SK-N-SH (cell line): ENCODE results near the gene TMEM170B. TPM values are rescaled to one million over a fixed set of nuclear protein-coding genes. Genes with fewer than 3 reads are reported as not detected.
A peak's percentile ranks its signal among the peaks of the same experiment; 100 is the strongest.

Source experiments
- CTCF ChIA-PET: fragments of 300-600, 350-600 bp; formaldehyde crosslinking; extraction: SDS; loops from one replicate; lab custom pipeline; 2021; lab: Yijun Ruan, JAX
- POLR2A ChIA-PET: fragments of 350-600 bp; sonication (Branson Sonifier 250); formaldehyde crosslinking; extraction: SDS; loops from one replicate; lab custom pipeline; 2020; ENCODE audit warnings: antibody characterized with exemption, inconsistent platforms; lab: Yijun Ruan, JAX
- DNase-seq: peaks from one replicate; pipeline ENCODE4 v3.0.0; 2012
- H2AFZ ChIP-seq: fragments of 200-600 bp; sonication (generic); 2 replicates; pipeline ENCODE4 v1.8.1; 2016; ENCODE audit warnings: antibody characterized with exemption, mild to moderate bottlenecking, low read depth
- H3F3A ChIP-seq: fragments of 200-600 bp; sonication (generic); replicated peaks from 2 replicates; pipeline ENCODE3; 2016; ENCODE audit warnings: antibody characterized with exemption, mild to moderate bottlenecking; ENCODE audit not compliant: insufficient read depth
- H3K27ac ChIP-seq, 2 experiments: fragments of 200-500 bp in 1 of 2; fragments of 200-600 bp in 1 of 2; sonication (Bioruptor generic) in 1 of 2; sonication (generic), shearing (Covaris generic) in 1 of 2; 2 replicates each; pipeline versions ENCODE4 v1.5.1 to v1.6.1; 2014 to 2016; ENCODE audit warnings: low read depth in 2 of 2, inconsistent platforms in 1 of 2, low read length in 1 of 2, mild to moderate bottlenecking in 1 of 2, mixed read lengths in 1 of 2
- H3K27me3 ChIP-seq: fragments of 200-600 bp; sonication (generic), shearing (Covaris generic); 2 replicates; pipeline ENCODE4 v1.6.1; 2016; ENCODE audit warnings: mixed run types; ENCODE audit not compliant: insufficient read depth
- H3K36me3 ChIP-seq, 2 experiments: fragments of 200-500 bp in 1 of 2; fragments of 200-600 bp in 1 of 2; sonication (Bioruptor generic) in 1 of 2; sonication (generic) in 1 of 2; replicated peaks in 1 of 2; 2 replicates each; pipeline versions ENCODE3 to v1.5.1; 2014 to 2016; ENCODE audit warnings: low read length in 1 of 2, mild to moderate bottlenecking in 1 of 2; ENCODE audit not compliant: insufficient read depth in 2 of 2, control insufficient read depth in 1 of 2
- H3K4me1 ChIP-seq, 2 experiments: fragments of 200-500 bp in 1 of 2; fragments of 200-600 bp in 1 of 2; sonication (Bioruptor generic) in 1 of 2; sonication (generic), shearing (Covaris generic) in 1 of 2; 2 replicates each; pipeline versions ENCODE4 v1.5.1 to v1.6.1; 2014 to 2016; ENCODE audit warnings: low read depth in 1 of 2, low read length in 1 of 2, mixed run types in 1 of 2; ENCODE audit not compliant: insufficient read depth in 2 of 2, control insufficient read depth in 1 of 2
- H3K4me2 ChIP-seq: fragments of 200-600 bp; sonication (generic), shearing (Covaris generic); 2 replicates; pipeline ENCODE4 v1.6.1; 2017; ENCODE audit warnings: mixed run types
- H3K4me3 ChIP-seq, 2 experiments: fragments of 200-500 bp in 1 of 2; fragments of 200-600 bp in 1 of 2; sonication (Bioruptor generic) in 1 of 2; sonication (generic), shearing (Covaris generic) in 1 of 2; 2 replicates each; pipeline versions ENCODE4 v1.5.1 to v1.8.1; 2014 to 2016; ENCODE audit warnings: low read depth in 2 of 2, inconsistent platforms in 1 of 2, low read length in 1 of 2, mild to moderate bottlenecking in 1 of 2, mixed read lengths in 1 of 2, moderate library complexity in 1 of 2
- H3K79me2 ChIP-seq: fragments of 200-600 bp; sonication (generic); 2 replicates; pipeline ENCODE4 v1.8.1; 2017; ENCODE audit warnings: mild to moderate bottlenecking; ENCODE audit not compliant: insufficient read depth
- H3K9ac ChIP-seq: fragments of 200-600 bp; sonication (generic); 2 replicates; pipeline ENCODE4 v1.6.1; 2017; ENCODE audit warnings: mixed run types
- H3K9me2 ChIP-seq: fragments of 200-600 bp; sonication (generic); 2 replicates; pipeline ENCODE4 v1.6.1; 2017; ENCODE audit warnings: mixed run types
- H3K9me3 ChIP-seq: fragments of 200-600 bp; sonication (generic); 2 replicates; pipeline ENCODE4 v1.6.1; 2017; ENCODE audit warnings: mixed run types, mild to moderate bottlenecking, moderate library complexity
- H4K20me1 ChIP-seq: fragments of 200-600 bp; sonication (generic); 2 replicates; pipeline ENCODE4 v1.6.1; 2017; ENCODE audit warnings: mild to moderate bottlenecking, mixed run types; ENCODE audit not compliant: insufficient read depth
- CHD2 ChIP-seq: fragments of 150-350 bp; IDR thresholded peaks from 2 replicates; pipeline ENCODE4 v1.6.1; 2018; ENCODE audit warnings: low read length; ENCODE audit not compliant: partially characterized antibody
- EZH2phosphoT487 ChIP-seq: fragments of 200-600 bp; sonication (generic); IDR thresholded peaks from 2 replicates; pipeline ENCODE4 v1.6.1; 2017; ENCODE audit warnings: low read depth, mixed run types, mild to moderate bottlenecking, antibody characterized with exemption, moderate library complexity, borderline replicate concordance
- JUND ChIP-seq: IDR thresholded peaks from 2 replicates; pipeline ENCODE4 v1.4.0; 2012
- MEF2A ChIP-seq: IDR thresholded peaks from 2 replicates; pipeline ENCODE4 v1.4.0; 2012; ENCODE audit warnings: low read depth, borderline replicate concordance
- MXI1 ChIP-seq: IDR thresholded peaks from 2 replicates; pipeline ENCODE4 v1.6.1; 2012; ENCODE audit warnings: mild to moderate bottlenecking, low read depth, low read length, improper control_type of control experiment
- RCOR1 ChIP-seq: fragments of 150-350 bp; IDR thresholded peaks from 2 replicates; pipeline ENCODE4 v1.6.1; 2017; ENCODE audit warnings: antibody characterized with exemption, low read length
- RXRA ChIP-seq: IDR thresholded peaks from 2 replicates; pipeline ENCODE4 v1.4.0; 2012; ENCODE audit warnings: low read depth, mild to moderate bottlenecking, borderline replicate concordance
- SMC3 ChIP-seq: IDR thresholded peaks from 2 replicates; pipeline ENCODE4 v1.6.1; 2012; ENCODE audit warnings: low read depth, low read length, improper control_type of control experiment
- TAF1 ChIP-seq: IDR thresholded peaks from 2 replicates; pipeline ENCODE4 v1.6.1; 2012; ENCODE audit warnings: low read depth, mild to moderate bottlenecking, low read length, moderate library complexity, borderline replicate concordance
- TCF12 ChIP-seq: IDR thresholded peaks from 2 replicates; pipeline ENCODE4 v1.4.0; 2012
- WGBS: methylation state at CpG from one replicate; pipeline ENCODE4 v1.1.6; 2017; ENCODE audit warnings: low lambda C conversion rate; 5-methylcytosine and 5-hydroxymethylcytosine counted together
- polyA plus RNA-seq, 3 experiments: library from polyadenylated mRNA; depleted of rRNA; stranded (reverse); fragments of >200 nt; gene quantifications; 2 replicates each; pipeline ENCODE4 v1.2.3, GENCODE V29; 2012
- TF ChIP-seq, protein P1 (sequence below): IDR thresholded peaks from 2 replicates; pipeline ENCODE4 v1.4.0; 2012; ENCODE audit warnings: low read depth, borderline replicate concordance
- TF ChIP-seq, protein P2 (sequence below): IDR thresholded peaks from 2 replicates; pipeline ENCODE4 v1.4.0; 2012; ENCODE audit warnings: low read depth
- TF ChIP-seq, protein P3 (sequence below): IDR thresholded peaks from 2 replicates; pipeline ENCODE4; 2012

TMEM170B gene
- polyA plus RNA-seq, 1 of the 3 experiments (the other 2 are of a cell fraction) = 0.44 TPM

DNA sequence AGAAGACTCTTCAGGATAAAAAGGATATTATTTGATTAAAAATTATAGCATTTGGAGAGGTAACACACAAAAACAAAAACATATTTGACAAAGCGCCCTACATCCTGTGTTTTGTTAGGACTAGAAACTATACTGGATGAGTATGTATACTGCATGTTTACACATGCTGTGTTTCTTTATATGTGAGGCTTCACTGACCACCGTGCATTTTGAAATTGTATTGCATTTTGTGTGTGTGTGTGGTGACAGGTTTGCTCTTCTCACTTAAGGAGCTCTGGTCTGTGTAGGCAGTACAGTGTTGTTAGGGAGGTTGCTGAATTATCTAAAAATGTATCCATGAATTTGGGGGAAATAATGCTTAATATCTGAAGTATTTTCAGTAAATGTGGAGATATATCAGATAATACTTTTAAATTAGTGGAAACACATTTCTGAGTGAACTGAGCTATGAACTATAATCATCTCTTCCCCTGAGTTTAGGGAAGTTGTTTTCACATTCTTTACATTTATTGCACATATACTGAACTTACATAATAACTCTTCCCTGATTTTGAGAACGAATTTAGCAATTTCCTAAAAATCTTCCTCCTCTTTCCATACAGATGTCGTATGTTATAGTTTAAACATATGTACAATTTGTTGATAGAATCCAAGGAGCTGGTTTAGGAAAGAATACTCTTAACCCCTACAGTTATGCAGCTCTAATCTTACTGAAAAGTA, 43.3 kb downstream of the TMEM170B start:
- Histone ChIP-seq H3K9me2 (no peaks in the 10 kb centered on the region), H2AFZ (no peak overlapping the region), H3K79me2 (no peaks in the 10 kb centered on the region), H3K4me2 (no peak overlapping the region), H3K27ac (no peak overlapping the region), H3K9ac (no peak overlapping the region), H3K4me3 (no peak overlapping the region), H3K4me1 (no peaks in the 10 kb centered on the region), H3K36me3 (peaks cover 4 to 9% of the 10 kb centered on the region in 2 experiments), H4K20me1 (no peaks in the 10 kb centered on the region), H3F3A (no peaks in the 10 kb centered on the region), H3K27me3 (no peaks in the 10 kb centered on the region), H3K9me3 (no peaks in the 10 kb centered on the region)
- no peak for DNase-seq
- 89% methylated on average over 4 of the region's 4 CpGs for WGBS
- CTCF ChIA-PET = interaction anchor here (1.0 kb wide), 1 partner anchor 42 kb away, joined by 3 read pairs; no protein-coding TSS in a partner anchor
- TF ChIP-seq RCOR1 (no peak), RXRA (no peak), CHD2 (no peak), JUND (no peak), EZH2phosphoT487 (no peak), TCF12 (no peak), MXI1 (no peak), MEF2A (no peak), SMC3 (no peak)
- TF ChIP-seq, protein P1, sequence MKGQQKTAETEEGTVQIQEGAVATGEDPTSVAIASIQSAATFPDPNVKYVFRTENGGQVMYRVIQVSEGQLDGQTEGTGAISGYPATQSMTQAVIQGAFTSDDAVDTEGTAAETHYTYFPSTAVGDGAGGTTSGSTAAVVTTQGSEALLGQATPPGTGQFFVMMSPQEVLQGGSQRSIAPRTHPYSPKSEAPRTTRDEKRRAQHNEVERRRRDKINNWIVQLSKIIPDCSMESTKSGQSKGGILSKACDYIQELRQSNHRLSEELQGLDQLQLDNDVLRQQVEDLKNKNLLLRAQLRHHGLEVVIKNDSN = no peak
- TF ChIP-seq, protein P2, sequence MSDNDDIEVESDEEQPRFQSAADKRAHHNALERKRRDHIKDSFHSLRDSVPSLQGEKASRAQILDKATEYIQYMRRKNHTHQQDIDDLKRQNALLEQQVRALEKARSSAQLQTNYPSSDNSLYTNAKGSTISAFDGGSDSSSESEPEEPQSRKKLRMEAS = no peak
- TF ChIP-seq, protein P3, sequence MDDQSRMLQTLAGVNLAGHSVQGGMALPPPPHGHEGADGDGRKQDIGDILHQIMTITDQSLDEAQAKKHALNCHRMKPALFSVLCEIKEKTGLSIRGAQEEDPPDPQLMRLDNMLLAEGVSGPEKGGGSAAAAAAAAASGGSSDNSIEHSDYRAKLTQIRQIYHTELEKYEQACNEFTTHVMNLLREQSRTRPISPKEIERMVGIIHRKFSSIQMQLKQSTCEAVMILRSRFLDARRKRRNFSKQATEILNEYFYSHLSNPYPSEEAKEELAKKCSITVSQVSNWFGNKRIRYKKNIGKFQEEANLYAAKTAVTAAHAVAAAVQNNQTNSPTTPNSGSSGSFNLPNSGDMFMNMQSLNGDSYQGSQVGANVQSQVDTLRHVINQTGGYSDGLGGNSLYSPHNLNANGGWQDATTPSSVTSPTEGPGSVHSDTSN = no peak
- POLR2A ChIA-PET = no interaction called here

DNA sequence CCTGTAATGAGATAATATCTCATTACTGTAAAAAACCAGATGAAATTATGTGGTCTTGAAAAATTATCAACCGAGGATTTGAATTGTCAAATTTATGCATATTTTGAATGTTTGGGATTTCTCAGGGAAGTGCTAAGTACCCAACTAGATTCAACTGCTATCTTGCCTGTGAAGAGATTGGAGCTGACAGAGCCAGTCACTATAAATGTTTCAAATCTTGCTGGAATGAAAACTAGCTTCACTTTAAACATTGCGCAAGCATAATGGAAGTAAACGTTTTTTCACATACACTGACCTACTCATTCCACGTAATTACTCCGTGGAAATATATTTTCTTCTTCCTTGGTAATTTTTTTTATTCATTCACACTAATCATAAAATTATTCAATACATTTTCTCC, 46.7 kb downstream of the TMEM170B start:
- Histone ChIP-seq H2AFZ (no peak overlapping the region), H3K27me3 (no peaks in the 10 kb centered on the region), H3K36me3 (no peaks in the 10 kb centered on the region), H3K4me2 (no peak overlapping the region), H3K79me2 (no peaks in the 10 kb centered on the region), H4K20me1 (no peaks in the 10 kb centered on the region), H3K4me1 (no peaks in the 10 kb centered on the region; a peak in 1 of 4 replicates), H3F3A (peaks cover 4% of the 10 kb centered on the region), H3K9ac (no peak overlapping the region), H3K27ac (no peak overlapping the region), H3K9me2 (no peaks in the 10 kb centered on the region), H3K4me3 (no peak overlapping the region), H3K9me3 (no peaks in the 10 kb centered on the region)
- WGBS = 65% methylated on average over 5 of the region's 5 CpGs
- POLR2A ChIA-PET = no interaction called here
- no peak for DNase-seq
- CTCF ChIA-PET = interaction anchor here (1.0 to 2.8 kb wide), 12 partner anchors 9 to 1027 kb away, joined by 3 to 31 read pairs (median 4); no protein-coding TSS in a partner anchor
- TF ChIP-seq, protein P3 = peak; percentile 38; the same call in 1 of the 2 replicates
- no peak for TF ChIP-seq TAF1
